NCI-H2227 (cell line): ENCODE measurements around the gene DENND6B.
"Not testable (repeated sequence)": the region's sequence is repeated elsewhere in the genome, so short reads cannot be mapped to it uniquely, and the experiment has no call there.

Experiments
- DNase-seq: peaks from one replicate; lab custom pipeline; 2025; ENCODE audit not compliant: unreplicated experiment; lab: John Stamatoyannopoulos, UW

DENND6B gene

GRCh38 chr22:50339945-50340879 is 13.4 kb upstream of the DENND6B start:
- no peak for DNase-seq

GRCh38 chr22:50338860-50339462 is 12.1 kb upstream of the DENND6B start:
- no peak for DNase-seq

- no peak for DNase-seq
These were observed 11.3 kb upstream of the DENND6B start for GRCh38 chr22:50338042-50338573.

- DNase-seq: no peak
These were observed 10.6 kb upstream of the DENND6B start for GRCh38 chr22:50337262-50338041.

GRCh38 chr22:50334433-50334832 is 7.6 kb upstream of the DENND6B start:
- DNase-seq: not testable (repeated sequence)

- no peak for DNase-seq
These were observed 2.4 kb upstream of the DENND6B start for GRCh38 chr22:50329236-50329635.

GRCh38 chr22:50327711-50328019 is 853 bp upstream of the DENND6B start:
- no peak for DNase-seq

- no peak for DNase-seq
These were observed 422 bp downstream of the DENND6B start for GRCh38 chr22:50326225-50326955.

- DNase-seq: no peak
These were observed 1.2 kb downstream of the DENND6B start for GRCh38 chr22:50325444-50326224.

- no peak for DNase-seq
These were observed 2.9 kb downstream of the DENND6B start for GRCh38 chr22:50323900-50324299.

GRCh38 chr22:50322382-50323104 is 4.3 kb downstream of the DENND6B start:
- not testable (repeated sequence) for DNase-seq

GRCh38 chr22:50320671-50321325 is 6.0 kb downstream of the DENND6B start:
- no peak for DNase-seq

GRCh38 chr22:50320116-50320515 is 6.7 kb downstream of the DENND6B start:
- no peak for DNase-seq

GRCh38 chr22:50319503-50319951 is 7.3 kb downstream of the DENND6B start:
- no peak for DNase-seq

- no peak for DNase-seq
These were observed 8.0 kb downstream of the DENND6B start for GRCh38 chr22:50318698-50319411.

- no peak for DNase-seq
These were observed 8.5 kb downstream of the DENND6B start for GRCh38 chr22:50318356-50318697.

- no peak for DNase-seq
These were observed 9.1 kb downstream of the DENND6B start for GRCh38 chr22:50317674-50318073.

GRCh38 chr22:50317178-50317577 is 9.6 kb downstream of the DENND6B start:
- no peak for DNase-seq
